NCI-H1436 treated with DMSO at 0.1 percent for 48 hours (cell line): ENCODE measurements around the gene MN1.

Experiments used
- DNase-seq: peaks from one replicate; lab custom pipeline; 2025; lab: John Stamatoyannopoulos, UW

The MN1 gene

GRCh38 chr22:27740202-27740748, 61.3 kb downstream of the MN1 start:
- DNase-seq, result no peak

DNA sequence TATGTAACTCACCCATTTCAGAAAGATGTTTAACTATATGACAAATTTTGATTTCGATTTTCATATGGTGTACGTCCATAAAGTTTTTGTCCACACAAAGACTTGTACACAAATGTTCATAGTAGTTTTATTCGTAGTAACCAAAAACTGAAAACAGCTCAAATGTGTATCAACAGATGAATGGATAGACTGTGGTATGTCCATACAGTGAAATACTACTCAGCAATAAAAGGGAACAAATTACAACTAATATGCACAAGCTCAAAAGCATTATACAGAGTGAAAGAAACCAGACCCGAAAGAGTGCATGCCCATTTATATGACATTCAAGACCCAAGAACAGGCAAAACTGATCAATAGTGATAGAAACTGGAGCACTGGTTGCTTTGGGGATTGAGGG, 64.0 kb downstream of the MN1 start:
- no peak for DNase-seq

DNA sequence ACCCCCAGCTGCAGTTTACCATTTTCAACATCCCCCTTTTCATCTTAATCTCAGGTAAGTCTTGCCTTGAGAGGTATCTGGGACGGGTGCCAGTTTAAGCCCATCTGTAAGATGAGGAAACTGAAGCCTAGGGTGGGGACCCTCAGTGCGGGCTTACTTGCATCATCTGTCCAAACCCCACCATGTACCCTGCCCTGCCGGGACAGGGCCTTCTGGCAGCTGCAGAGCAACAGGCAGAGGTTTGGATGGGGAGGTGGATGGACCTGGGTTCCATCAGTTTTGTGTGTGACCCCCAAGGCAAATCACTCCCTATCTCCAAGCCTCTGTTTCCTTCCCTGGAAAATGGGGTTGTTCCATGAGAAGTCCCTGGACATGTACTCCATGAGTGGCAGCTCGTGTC, 67.5 kb downstream of the MN1 start:
- DNase-seq, result no peak

DNA sequence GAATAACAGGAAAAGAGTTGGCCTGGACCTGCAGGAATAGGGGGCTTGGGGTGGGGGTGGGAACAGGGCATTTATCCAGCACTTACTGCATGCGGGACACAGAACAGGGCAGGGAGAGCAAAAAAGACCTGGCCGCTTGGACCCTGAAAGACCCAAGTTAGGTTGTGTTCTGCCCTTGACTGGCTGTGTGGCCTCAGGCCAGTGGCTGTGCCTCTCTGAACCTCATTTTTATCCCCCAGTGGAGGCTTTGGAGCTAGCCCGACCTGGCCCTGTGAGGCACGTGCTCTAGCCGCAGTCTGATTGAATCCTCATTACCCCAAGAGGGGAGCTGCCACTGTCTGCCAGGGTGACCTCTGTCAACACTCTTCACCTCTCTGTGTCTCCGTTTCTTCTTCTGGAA, 68.7 kb downstream of the MN1 start:
- DNase-seq, result no peak

GRCh38 chr22:27732391-27732790, 69.2 kb downstream of the MN1 start:
- DNase-seq, result no peak

DNA sequence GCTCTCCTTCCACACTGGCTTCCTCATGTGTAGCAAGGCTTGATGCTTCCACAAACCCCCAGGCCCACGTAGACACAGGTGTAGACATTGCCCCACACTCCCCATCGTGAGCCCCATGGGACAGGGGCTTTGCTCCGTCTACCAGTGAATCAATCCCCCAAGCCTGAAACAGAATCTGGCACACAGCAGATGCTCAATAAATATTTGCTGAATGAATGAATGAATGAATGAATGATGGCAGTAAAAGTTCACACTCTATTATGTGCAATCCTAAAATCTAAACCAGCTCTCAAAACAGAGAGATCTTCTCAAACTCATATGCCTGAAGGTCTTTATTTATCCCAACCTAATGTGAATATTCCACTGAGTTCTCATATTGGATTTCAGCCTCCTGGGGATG, 69.9 kb downstream of the MN1 start:
- DNase-seq, result no peak

DNA sequence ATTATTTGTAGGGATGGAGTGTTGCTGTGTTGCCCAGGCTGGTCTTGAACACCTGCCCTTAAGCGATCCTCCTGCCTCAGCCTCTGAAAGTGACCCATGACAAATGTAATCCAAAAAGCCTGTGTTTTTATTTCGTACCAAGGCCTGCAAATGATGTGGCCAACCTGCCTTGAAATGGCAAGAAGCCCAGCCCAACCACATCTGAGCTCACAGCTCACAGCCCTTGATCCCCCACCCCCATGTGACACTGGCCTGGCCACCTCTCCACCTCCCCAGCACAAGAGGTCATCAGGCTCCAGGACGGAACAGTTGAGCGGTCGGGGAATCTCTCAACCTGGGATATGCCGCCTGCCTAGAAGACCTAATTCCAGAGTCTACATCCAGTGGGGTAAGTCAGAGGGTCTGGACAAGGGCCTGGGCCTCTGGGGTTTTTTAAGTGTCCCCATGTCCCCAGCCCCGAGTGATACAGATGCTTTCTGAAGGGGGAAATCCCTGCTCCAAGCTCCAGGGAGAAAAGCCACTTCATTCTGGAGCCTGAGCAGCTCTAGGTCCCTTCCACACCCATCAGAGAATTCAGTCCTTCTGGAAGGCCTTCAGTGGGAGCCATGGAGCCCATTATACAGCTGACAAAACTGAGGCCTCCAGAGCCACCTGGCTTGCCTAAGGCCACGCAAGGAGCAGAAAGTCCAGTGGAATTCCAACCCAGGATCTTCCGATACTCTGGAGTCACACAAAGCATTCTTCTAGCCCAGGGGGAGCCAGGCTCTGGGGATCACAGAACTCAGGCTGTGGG, 70.7 kb downstream of the MN1 start:
- no peak for DNase-seq

- no peak for DNase-seq
These were observed 72.3 kb downstream of the MN1 start for GRCh38 chr22:27729246-27729645.

DNA sequence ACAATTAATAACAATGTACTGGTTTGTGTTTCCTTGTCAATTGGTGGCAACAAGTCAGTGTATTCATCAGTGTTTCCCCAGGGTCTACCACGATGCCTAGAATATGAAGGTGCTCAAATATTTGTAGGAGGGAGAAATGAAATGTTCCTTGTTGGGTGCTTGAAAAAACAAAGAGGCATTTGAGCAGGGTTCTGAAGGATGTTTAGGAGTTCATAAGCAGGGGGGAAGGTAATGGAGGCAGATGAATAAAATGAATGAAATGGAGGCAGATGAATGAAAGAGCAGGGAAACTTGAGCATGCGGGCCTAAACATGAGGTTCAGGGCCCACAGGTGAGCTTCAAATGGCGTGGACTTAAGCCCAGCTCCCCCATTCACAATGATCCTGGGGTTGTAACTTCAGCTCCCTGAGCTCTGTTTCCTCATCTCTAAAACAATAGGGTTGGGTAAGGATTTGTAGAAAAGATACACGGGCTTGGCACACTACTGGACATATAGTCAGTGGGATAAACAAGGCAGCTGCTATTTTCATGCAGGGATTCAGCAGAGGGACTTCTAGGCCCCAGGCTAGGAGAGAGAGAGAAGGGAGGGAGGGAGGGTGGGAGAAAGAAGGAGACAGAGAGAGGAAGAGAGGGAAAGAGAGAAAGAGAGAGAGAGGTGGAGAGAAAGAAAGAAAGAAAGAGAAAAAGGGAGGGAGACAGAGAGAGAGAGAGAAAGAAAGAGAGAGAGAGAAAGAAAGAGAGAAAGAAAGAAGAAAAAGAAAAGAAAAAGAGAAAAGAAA, 73.7 kb downstream of the MN1 start:
- no peak for DNase-seq

- DNase-seq, result no peak
These were observed 74.7 kb downstream of the MN1 start for GRCh38 chr22:27726686-27727449.

GRCh38 chr22:27726331-27726685, 75.2 kb downstream of the MN1 start:
- DNase-seq, result no peak

- no peak for DNase-seq
These were observed 75.9 kb downstream of the MN1 start for GRCh38 chr22:27725661-27726060.

GRCh38 chr22:27724709-27725108, 76.8 kb downstream of the MN1 start:
- no peak for DNase-seq

DNA sequence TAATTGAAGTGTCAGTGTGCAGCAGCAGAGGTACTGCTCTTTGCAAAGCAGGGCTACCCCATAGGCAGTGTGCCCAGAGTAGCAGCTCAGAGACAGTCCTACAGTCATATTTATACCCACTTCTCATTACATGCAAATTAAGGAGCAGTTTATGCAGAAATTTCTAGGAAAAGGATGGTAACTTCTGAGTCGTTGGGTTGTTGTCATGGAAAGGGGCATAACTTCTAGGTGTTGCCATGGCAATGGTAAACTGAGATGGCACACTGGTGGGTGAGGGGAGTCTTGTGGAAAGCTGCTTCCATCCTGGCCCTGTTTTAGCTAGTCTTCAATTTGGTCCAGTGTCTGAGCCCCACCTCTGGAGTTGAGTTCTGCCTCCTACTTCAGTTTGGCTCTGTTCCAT, 77.4 kb downstream of the MN1 start:
- no peak for DNase-seq

DNA sequence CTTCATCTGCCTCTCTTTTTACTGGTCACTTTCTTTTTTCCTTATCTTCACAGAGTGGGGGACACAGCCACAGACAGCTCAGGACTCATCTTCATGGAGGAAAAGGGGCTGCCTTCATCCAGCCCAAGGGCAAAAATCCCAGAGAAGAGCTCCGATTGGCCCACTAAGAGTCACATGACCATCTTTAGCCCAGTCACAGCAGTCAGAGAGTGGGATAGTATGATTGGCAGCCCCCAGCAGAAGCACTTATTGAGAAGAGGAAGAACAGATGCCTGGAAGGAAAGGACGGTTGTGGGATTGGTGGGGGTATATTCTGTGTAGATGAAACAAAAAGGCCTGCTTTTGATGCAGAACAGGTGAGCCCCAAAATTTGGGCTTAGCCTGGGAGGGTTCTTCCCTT, 77.8 kb downstream of the MN1 start:
- no peak for DNase-seq

DNA sequence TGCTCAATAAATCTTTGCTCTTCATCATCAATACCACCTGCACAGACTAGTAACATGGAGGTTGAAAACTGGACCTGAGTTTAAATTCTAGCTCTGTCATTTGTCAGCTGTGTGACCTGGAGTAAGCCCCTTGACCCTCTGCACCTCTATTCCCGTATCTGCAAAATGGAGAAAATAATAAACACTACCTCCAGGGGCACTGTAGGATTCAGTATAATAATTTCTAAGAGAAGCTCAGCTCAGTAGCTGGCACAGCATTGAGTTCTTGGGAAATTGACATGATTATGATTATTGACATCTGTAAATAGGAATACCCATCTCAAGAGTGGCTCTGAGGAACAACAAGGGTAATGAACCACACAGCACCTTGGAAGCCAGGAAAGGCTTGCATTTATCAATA, 78.4 kb downstream of the MN1 start:
- no peak for DNase-seq

DNA sequence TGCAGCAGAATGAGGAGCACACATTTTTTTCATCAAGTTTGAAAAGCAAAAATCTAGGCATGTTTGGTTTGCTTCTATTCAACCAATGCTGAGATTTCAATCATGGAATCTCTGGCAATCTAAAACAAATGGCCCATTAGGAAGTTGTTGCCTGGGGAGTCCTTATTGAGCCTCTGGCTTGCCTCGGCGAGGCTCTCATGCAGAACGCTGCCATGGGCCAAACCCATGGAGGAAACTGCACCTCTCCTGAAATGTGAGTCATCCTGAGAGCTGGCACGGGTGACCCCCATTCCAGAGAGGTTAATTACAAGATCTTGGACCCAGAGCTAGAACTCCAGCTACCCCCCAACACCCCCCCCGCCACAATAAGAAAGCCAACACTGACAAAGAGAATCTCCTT, 80.7 kb downstream of the MN1 start:
- DNase-seq, result no peak

DNA sequence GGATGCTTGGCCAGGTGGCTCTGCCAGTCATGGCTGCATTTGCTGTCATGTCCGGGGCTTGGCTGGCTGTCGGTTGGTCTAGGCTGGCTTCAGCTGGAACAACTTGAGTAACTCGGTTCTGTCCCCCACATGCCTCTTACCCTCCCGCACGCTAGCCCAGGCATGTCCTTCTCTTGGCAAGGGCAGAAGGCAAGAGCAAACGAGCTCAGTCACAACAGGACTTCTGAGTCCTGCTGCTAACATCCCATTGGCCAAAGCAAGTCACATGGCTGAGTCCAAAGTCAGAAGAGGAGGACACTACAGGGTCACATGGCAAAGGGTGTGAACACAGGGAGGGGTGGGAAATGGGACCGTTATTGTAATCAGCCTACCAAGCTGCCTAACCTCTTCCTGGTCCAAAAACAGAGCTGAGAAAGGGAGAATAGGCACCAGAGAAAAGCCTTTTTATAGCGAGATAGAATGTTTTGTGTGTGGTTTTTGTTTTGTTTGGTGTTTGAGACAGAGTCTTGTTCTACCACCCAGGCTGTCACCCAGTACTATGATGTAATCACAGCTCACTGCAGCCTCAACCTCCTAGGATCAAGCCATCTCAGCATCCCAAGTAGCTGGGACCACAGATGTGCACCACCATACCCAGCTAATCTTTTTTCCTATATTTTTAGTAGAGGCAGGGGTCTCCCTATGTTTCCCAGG, 81.9 kb downstream of the MN1 start:
- DNase-seq, result no peak

DNA sequence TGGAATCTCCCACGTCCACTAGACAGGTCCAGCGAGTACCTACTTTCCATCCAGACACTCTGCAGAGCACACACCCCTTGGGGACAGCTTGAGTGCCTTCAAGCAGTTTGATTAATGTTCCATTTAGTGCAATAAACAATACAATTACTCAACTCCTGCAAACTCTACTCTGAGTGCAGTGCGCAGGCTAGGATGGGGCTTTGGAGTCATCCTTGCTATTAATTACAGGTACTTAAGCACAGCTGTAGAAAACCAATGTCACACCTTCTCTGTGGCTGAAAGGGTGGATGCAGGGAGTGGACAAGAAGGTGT, 82.6 kb downstream of the MN1 start:
- no peak for DNase-seq

- no peak for DNase-seq
These were observed 83.1 kb downstream of the MN1 start for GRCh38 chr22:27718186-27719035.

DNA sequence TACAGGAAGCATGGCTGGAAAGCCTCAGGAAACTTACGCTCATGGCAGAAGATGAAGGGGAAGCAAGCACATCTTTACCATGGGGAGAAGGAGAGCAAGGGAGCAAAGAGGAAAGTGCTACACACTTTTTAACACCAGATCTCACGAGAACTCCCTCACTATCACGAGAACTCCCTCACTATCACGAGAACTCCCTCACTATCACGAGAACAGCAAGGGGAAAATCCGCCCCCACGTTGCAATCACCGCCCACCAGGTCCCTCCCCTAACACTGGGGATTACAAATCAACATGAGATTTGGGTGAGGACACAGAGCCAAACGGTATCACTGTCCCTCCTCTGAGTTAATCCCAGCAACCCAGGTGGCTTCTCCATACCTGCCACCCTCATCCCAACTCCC, 84.5 kb downstream of the MN1 start:
- no peak for DNase-seq
